Suprapubic skin (tissue), 4 donors: ENCODE measurements around the gene CREG1. TPM values are rescaled to one million over a fixed set of nuclear protein-coding genes. Genes with fewer than 3 reads are reported as not detected.

ENCODE experiments used
- DNase-seq, 2 donors: peaks; one replicate each; pipeline ENCODE4 v3.0.0-alpha.2; 2019; ENCODE audit warnings: low spot score in 2 of 2
- H3K27ac ChIP-seq: fragments of 200-600 bp; sonication (generic); one replicate; pipeline ENCODE4 v1.5.1; 2019
- H3K27me3 ChIP-seq: fragments of 200-600 bp; sonication (generic); one replicate; pipeline ENCODE4 v1.5.1; 2019
- H3K36me3 ChIP-seq: fragments of 200-600 bp; sonication (generic); one replicate; pipeline ENCODE4 v1.5.1; 2019
- H3K4me1 ChIP-seq: fragments of 200-600 bp; sonication (generic); one replicate; pipeline ENCODE4 v1.5.1; 2019
- H3K4me3 ChIP-seq: fragments of 200-600 bp; sonication (generic); one replicate; pipeline ENCODE4 v1.5.1; 2019; ENCODE audit warnings: mild to moderate bottlenecking
- H3K9me3 ChIP-seq: fragments of 200-600 bp; sonication (generic); one replicate; pipeline ENCODE4 v1.5.1; 2019
- EP300 ChIP-seq: sonication (generic); formaldehyde crosslinking; IDR thresholded peaks from one replicate; pipeline ENCODE4 v1.6.1; 2017; ENCODE audit warnings: antibody characterized with exemption
- POLR2A ChIP-seq, 2 donors: fragments of 450-650 bp; IDR thresholded peaks; one replicate each; pipeline ENCODE4 v1.6.1; 2017; ENCODE audit warnings: antibody characterized with exemption in 2 of 2, mild to moderate bottlenecking in 2 of 2, moderate library complexity in 2 of 2
- POLR2AphosphoS5 ChIP-seq, 3 donors: sonication (generic); formaldehyde crosslinking; IDR thresholded peaks; one replicate each; pipeline ENCODE4 v1.6.1; 2017; ENCODE audit warnings: antibody characterized with exemption in 3 of 3
- WGBS: methylation state at CpG from one replicate; pipeline ENCODE4 v1.1.5; 2018; 5-methylcytosine and 5-hydroxymethylcytosine counted together
- total RNA-seq, 4 donors: library from RNA; depleted of rRNA; stranded (reverse); fragments of >200 nt; gene quantifications; one replicate each; pipeline ENCODE4 v1.1.0, GENCODE V29; 2016
- TF ChIP-seq, protein P1 (sequence below), 2 donors: fragments of 200-600 bp in 1 of 2; fragments of 450-650 bp in 1 of 2; sonication (generic) in 1 of 2; IDR thresholded peaks; one replicate each; pipeline ENCODE4 v1.5.1; 2016 to 2019; ENCODE audit warnings: antibody characterized with exemption in 2 of 2, mild to moderate bottlenecking in 1 of 2, moderate library complexity in 1 of 2

CREG1 gene
- total RNA-seq, 4 donors from 2014 or later: 82.2 to 349 (median 188) TPM

GRCh38 chr1:167587342-167587741, 33.8 kb upstream of the CREG1 start:
- Histone ChIP-seq H3K4me1 (no peaks in the 10 kb centered on the region), H3K27ac (no peak overlapping the region), H3K4me3 (no peak overlapping the region), H3K9me3 (no peaks in the 10 kb centered on the region), H3K27me3 (no peaks in the 10 kb centered on the region), H3K36me3 (no peaks in the 10 kb centered on the region)
- no peak for TF ChIP-seq POLR2AphosphoS5 (IDR thresholded peaks at IDR 0.05)
- DNase-seq: no peak
- WGBS: 94% methylated on average over 2 of the region's 2 CpGs

GRCh38 chr1:167584581-167584980, 31.0 kb upstream of the CREG1 start:
- Histone ChIP-seq H3K4me1 (no peaks in the 10 kb centered on the region), H3K9me3 (no peaks in the 10 kb centered on the region), H3K27ac (no peak overlapping the region), H3K36me3 (no peaks in the 10 kb centered on the region), H3K27me3 (no peaks in the 10 kb centered on the region), H3K4me3 (no peak overlapping the region)
- 80% methylated on average over 3 of the region's 3 CpGs for WGBS
- TF ChIP-seq POLR2A (IDR thresholded peaks at IDR 0.05): no peak
- DNase-seq: no peak

- Histone ChIP-seq H3K27me3 (no peaks in the 10 kb centered on the region), H3K4me3 (no peak overlapping the region), H3K36me3 (no peaks in the 10 kb centered on the region), H3K27ac (no peak overlapping the region), H3K9me3 (no peaks in the 10 kb centered on the region), H3K4me1 (no peaks in the 10 kb centered on the region)
- 94% methylated on average over 4 of the region's 4 CpGs for WGBS
- DNase-seq: no peak
- TF ChIP-seq EP300: no peak
- no peak for TF ChIP-seq POLR2A (IDR thresholded peaks at IDR 0.05)
- TF ChIP-seq, protein P1, sequence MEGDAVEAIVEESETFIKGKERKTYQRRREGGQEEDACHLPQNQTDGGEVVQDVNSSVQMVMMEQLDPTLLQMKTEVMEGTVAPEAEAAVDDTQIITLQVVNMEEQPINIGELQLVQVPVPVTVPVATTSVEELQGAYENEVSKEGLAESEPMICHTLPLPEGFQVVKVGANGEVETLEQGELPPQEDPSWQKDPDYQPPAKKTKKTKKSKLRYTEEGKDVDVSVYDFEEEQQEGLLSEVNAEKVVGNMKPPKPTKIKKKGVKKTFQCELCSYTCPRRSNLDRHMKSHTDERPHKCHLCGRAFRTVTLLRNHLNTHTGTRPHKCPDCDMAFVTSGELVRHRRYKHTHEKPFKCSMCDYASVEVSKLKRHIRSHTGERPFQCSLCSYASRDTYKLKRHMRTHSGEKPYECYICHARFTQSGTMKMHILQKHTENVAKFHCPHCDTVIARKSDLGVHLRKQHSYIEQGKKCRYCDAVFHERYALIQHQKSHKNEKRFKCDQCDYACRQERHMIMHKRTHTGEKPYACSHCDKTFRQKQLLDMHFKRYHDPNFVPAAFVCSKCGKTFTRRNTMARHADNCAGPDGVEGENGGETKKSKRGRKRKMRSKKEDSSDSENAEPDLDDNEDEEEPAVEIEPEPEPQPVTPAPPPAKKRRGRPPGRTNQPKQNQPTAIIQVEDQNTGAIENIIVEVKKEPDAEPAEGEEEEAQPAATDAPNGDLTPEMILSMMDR (IDR thresholded peaks at IDR 0.05): no peak
- TF ChIP-seq POLR2AphosphoS5 (IDR thresholded peaks at IDR 0.05): no peak
Measured at GRCh38 chr1:167582722-167583121, 29.2 kb upstream of the CREG1 start.

DNA sequence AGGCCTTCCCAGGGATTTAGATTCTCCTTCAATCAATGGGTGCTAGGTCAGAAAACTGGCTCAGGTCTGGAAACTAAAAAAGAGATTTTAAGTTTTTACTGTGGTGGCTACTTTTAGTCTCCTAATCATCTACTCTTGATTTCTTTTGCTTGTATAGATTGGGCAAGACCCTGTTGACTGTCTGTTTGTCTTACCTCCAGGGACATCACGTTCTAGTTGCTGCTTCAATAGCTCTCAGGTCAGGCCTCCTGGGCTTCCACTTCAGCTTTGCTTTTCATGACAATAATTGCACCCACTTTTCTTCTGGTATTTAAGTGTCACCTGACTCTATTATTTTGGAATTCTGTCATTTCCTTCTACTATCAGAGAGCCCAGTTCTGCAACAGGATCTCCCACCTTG, 28.5 kb upstream of the CREG1 start:
- DNase-seq: no peak
- Histone ChIP-seq H3K4me1 (no peaks in the 10 kb centered on the region), H3K27ac (no peak overlapping the region), H3K36me3 (no peaks in the 10 kb centered on the region), H3K9me3 (no peaks in the 10 kb centered on the region), H3K27me3 (no peaks in the 10 kb centered on the region), H3K4me3 (no peak overlapping the region)
- TF ChIP-seq POLR2A (IDR thresholded peaks at IDR 0.05): no peak
- no peak for TF ChIP-seq EP300
- TF ChIP-seq, protein P1 (IDR thresholded peaks at IDR 0.05): no peak
- no peak for TF ChIP-seq POLR2AphosphoS5 (IDR thresholded peaks at IDR 0.05)
- 88% methylated on average over 1 of the region's 1 CpG for WGBS

DNA sequence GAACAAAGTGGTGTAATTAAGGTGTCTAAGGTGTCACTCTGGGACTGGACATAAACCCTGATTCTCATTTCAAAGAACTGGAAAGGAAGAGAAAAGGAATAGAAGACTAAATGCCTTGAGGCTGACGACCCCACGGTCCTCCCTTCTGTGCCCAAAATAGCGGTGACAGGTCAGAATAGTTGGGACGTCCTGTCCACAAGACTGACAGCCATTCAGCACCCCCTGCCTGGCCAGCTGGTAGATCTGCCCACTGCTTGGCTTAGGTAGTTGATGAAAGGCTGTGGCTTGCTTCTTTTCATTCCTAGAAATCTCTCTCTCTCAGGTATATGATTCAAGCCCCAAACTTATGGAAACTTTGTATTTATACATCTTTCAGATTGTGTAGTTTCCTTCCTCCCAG, 26.4 kb upstream of the CREG1 start:
- TF ChIP-seq POLR2A (IDR thresholded peaks at IDR 0.05) (no peak), POLR2AphosphoS5 (IDR thresholded peaks at IDR 0.05) (no peak), EP300 (no peak)
- TF ChIP-seq, protein P1 (IDR thresholded peaks at IDR 0.05): no peak
- no peaks in the 10 kb centered on the region for H3K9me3 ChIP-seq
- H3K36me3 ChIP-seq: no peaks in the 10 kb centered on the region
- WGBS: 66% methylated on average over 4 of the region's 4 CpGs
- no peak for DNase-seq
- H3K27me3 ChIP-seq: no peaks in the 10 kb centered on the region
- no peaks in the 10 kb centered on the region for H3K4me1 ChIP-seq
- no peak overlapping the region for H3K4me3 ChIP-seq
- no peak overlapping the region for H3K27ac ChIP-seq

GRCh38 chr1:167578939-167579521, 25.5 kb upstream of the CREG1 start:
- Histone ChIP-seq H3K4me3 (no peak overlapping the region), H3K36me3 (no peaks in the 10 kb centered on the region), H3K9me3 (no peaks in the 10 kb centered on the region), H3K27me3 (no peaks in the 10 kb centered on the region), H3K27ac (no peak overlapping the region), H3K4me1 (no peaks in the 10 kb centered on the region)
- TF ChIP-seq EP300 (no peak), POLR2AphosphoS5 (IDR thresholded peaks at IDR 0.05) (no peak), POLR2A (IDR thresholded peaks at IDR 0.05) (no peak)
- TF ChIP-seq, protein P1 (IDR thresholded peaks at IDR 0.05): no peak
- DNase-seq: no peak
- WGBS: 47% methylated on average over 2 of the region's 2 CpGs
